H9 (cell line): ENCODE data around the gene CPNE7. TPM values are rescaled to one million over a fixed set of nuclear protein-coding genes. Genes with fewer than 3 reads are reported as not detected.

Source experiments
- DNase-seq: peaks from one replicate; pipeline ENCODE4 v3.0.0-alpha.2; 2017
- H2AFZ ChIP-seq: one replicate; pipeline ENCODE4 v1.6.1; 2013; ENCODE audit warnings: mild to moderate bottlenecking, low read length, control low read depth, moderate library complexity
- H2AK5ac ChIP-seq: 2 replicates; pipeline ENCODE4 v1.6.1; 2013; ENCODE audit warnings: low read length, control low read depth, mixed read lengths; ENCODE audit not compliant: insufficient read length
- H2BK120ac ChIP-seq: one replicate; pipeline ENCODE4 v1.6.1; 2013; ENCODE audit warnings: low read depth, mild to moderate bottlenecking, low read length, control low read depth, inconsistent platforms; ENCODE audit not compliant: poor library complexity, severe bottlenecking
- H2BK12ac ChIP-seq: 2 replicates; pipeline ENCODE4 v1.6.1; 2013; ENCODE audit warnings: low read length, control low read depth, mixed read lengths, low read depth; ENCODE audit not compliant: insufficient read length
- H2BK15ac ChIP-seq: 2 replicates; pipeline ENCODE4 v1.6.1; 2013; ENCODE audit warnings: low read depth, low read length, control low read depth
- H2BK20ac ChIP-seq: one replicate; pipeline ENCODE4 v1.6.1; 2013; ENCODE audit warnings: low read depth, mild to moderate bottlenecking, low read length, control low read depth, inconsistent platforms; ENCODE audit not compliant: poor library complexity, severe bottlenecking
- H2BK5ac ChIP-seq: 2 replicates; pipeline ENCODE4 v1.6.1; 2013; ENCODE audit warnings: low read length, control low read depth, mixed read lengths; ENCODE audit not compliant: insufficient read length
- H3K14ac ChIP-seq: 2 replicates; pipeline ENCODE4 v1.6.1; 2013; ENCODE audit warnings: low read length, control low read depth; ENCODE audit not compliant: insufficient read depth
- H3K18ac ChIP-seq: 2 replicates; pipeline ENCODE4 v1.6.1; 2013; ENCODE audit warnings: low read depth, mild to moderate bottlenecking, mixed read lengths, low read length, control low read depth; ENCODE audit not compliant: insufficient read length
- H3K23ac ChIP-seq: 2 replicates; pipeline ENCODE4 v1.6.1; 2013; ENCODE audit warnings: low read length, control low read depth, mixed read lengths, low read depth; ENCODE audit not compliant: insufficient read length
- H3K23me2 ChIP-seq: 2 replicates; pipeline ENCODE4 v1.6.1; 2013; ENCODE audit warnings: low read depth, mild to moderate bottlenecking, mixed read lengths, low read length, control low read depth; ENCODE audit not compliant: insufficient read length, poor library complexity, severe bottlenecking
- H3K27ac ChIP-seq: 2 replicates; pipeline ENCODE4 v1.5.1; 2013; ENCODE audit warnings: low read length, control low read depth, mixed read lengths, low read depth; ENCODE audit not compliant: insufficient read length
- H3K27me3 ChIP-seq: 2 replicates; pipeline ENCODE4 v1.6.1; 2013; ENCODE audit warnings: low read length, control low read depth, inconsistent platforms; ENCODE audit not compliant: insufficient read depth
- H3K4ac ChIP-seq: 2 replicates; pipeline ENCODE4 v1.6.1; 2013; ENCODE audit warnings: low read depth, mild to moderate bottlenecking, control low read depth, inconsistent platforms, low read length, moderate library complexity
- H3K4me1 ChIP-seq: 2 replicates; pipeline ENCODE4 v1.6.1; 2013; ENCODE audit warnings: low read length, control low read depth, inconsistent platforms; ENCODE audit not compliant: insufficient read depth
- H3K4me2 ChIP-seq: 2 replicates; pipeline ENCODE4 v1.6.1; 2013; ENCODE audit warnings: low read length, control low read depth, mixed read lengths; ENCODE audit not compliant: insufficient read length, insufficient read depth
- H3K56ac ChIP-seq: 2 replicates; pipeline ENCODE4 v1.6.1; 2013; ENCODE audit warnings: low read depth, mild to moderate bottlenecking, mixed read lengths, low read length, control low read depth; ENCODE audit not compliant: insufficient read length
- H3K79me1 ChIP-seq: 2 replicates; pipeline ENCODE4 v1.6.1; 2013; ENCODE audit warnings: low read depth, mild to moderate bottlenecking, moderate library complexity, low read length, control low read depth, inconsistent platforms; ENCODE audit not compliant: insufficient read depth, poor library complexity, severe bottlenecking
- H3K79me2 ChIP-seq: 2 replicates; pipeline ENCODE4 v1.6.1; 2013; ENCODE audit warnings: low read length, control low read depth, inconsistent platforms; ENCODE audit not compliant: insufficient read depth
- H3K9ac ChIP-seq: 2 replicates; pipeline ENCODE4 v1.6.1; 2013; ENCODE audit warnings: low read length, control low read depth, mixed read lengths; ENCODE audit not compliant: insufficient read length; ENCODE audit errors: extremely low read depth
- H3K9me3 ChIP-seq: one replicate; pipeline ENCODE4 v1.6.1; 2013; ENCODE audit warnings: low read depth, low read length, inconsistent platforms; ENCODE audit not compliant: control insufficient read depth
- H3T11ph ChIP-seq: one replicate; pipeline ENCODE4 v1.6.1; 2013; ENCODE audit warnings: mild to moderate bottlenecking, low read length, control low read depth, inconsistent platforms
- H4K20me1 ChIP-seq: one replicate; pipeline ENCODE4 v1.6.1; 2013; ENCODE audit not compliant: control insufficient read depth, insufficient read length, insufficient read depth
- H4K5ac ChIP-seq: 2 replicates; pipeline ENCODE4 v1.6.1; 2013; ENCODE audit warnings: low read depth, mild to moderate bottlenecking, mixed read lengths, low read length, control low read depth; ENCODE audit not compliant: insufficient read length
- H4K8ac ChIP-seq: replicated peaks from 2 replicates; pipeline ENCODE4 v1.6.1; 2013; ENCODE audit warnings: low read length, control low read depth, mixed read lengths, low read depth; ENCODE audit not compliant: insufficient read length
- H4K91ac ChIP-seq: 2 replicates; pipeline ENCODE4 v1.6.1; 2013; ENCODE audit warnings: low read depth, mild to moderate bottlenecking, moderate library complexity, mixed read lengths, low read length, control low read depth; ENCODE audit not compliant: insufficient read length
- H3K27ac Mint-ChIP-seq, 3 experiments: 2 replicates in 2 of 3; 3 replicates in 1 of 3; pipeline ENCODE4 v1.8.0; 2020 to 2021; ENCODE audit warnings: mixed read lengths in 3 of 3, mild to moderate bottlenecking in 1 of 3, moderate library complexity in 1 of 3
- H3K27me3 Mint-ChIP-seq: 2 replicates; pipeline ENCODE4 v1.8.0; 2021; ENCODE audit warnings: low read depth, mild to moderate bottlenecking, moderate library complexity, mixed read lengths
- H3K36me3 Mint-ChIP-seq, 3 experiments: 2 replicates in 2 of 3; 3 replicates in 1 of 3; pipeline ENCODE4 v1.8.0; 2020 to 2021; ENCODE audit warnings: low read depth in 3 of 3, mixed read lengths in 3 of 3; ENCODE audit not compliant: insufficient read depth in 1 of 3
- H3K4me1 Mint-ChIP-seq, 2 experiments: 2 replicates each; pipeline ENCODE4 v1.8.0; 2020; ENCODE audit warnings: mixed read lengths in 2 of 2
- H3K4me3 Mint-ChIP-seq, 2 experiments: 2 replicates in 1 of 2; 3 replicates in 1 of 2; pipeline ENCODE4 v1.8.0; 2020 to 2021; ENCODE audit warnings: mild to moderate bottlenecking in 2 of 2, mixed read lengths in 2 of 2, moderate library complexity in 1 of 2
- H3K9me3 Mint-ChIP-seq, 2 experiments: 2 replicates in 1 of 2; 3 replicates in 1 of 2; pipeline ENCODE4 v1.8.0; 2020; ENCODE audit warnings: mild to moderate bottlenecking in 2 of 2, mixed read lengths in 2 of 2, moderate library complexity in 1 of 2
- WGBS: extraction: QIAGEN DNeasy Blood & Tissue Kit; methylation state at CpG from one replicate; pipeline ENCODE4 v1.1.7; 2013; ENCODE audit warnings: missing lambda C conversion rate, low lambda C conversion rate, mixed read lengths; ENCODE audit not compliant: insufficient read length; ENCODE audit errors: extremely low coverage; 5-methylcytosine and 5-hydroxymethylcytosine counted together
- total RNA-seq: library from RNA; stranded (reverse); gene quantifications from 2 replicates; pipeline ENCODE4 v1.2.1, GENCODE V29; 2021
- TF ChIP-seq, protein P1 (sequence below): fragments of 200-600 bp; sonication (generic); conservative IDR thresholded peaks from 3 replicates; pipeline ENCODE4 v1.8.0; 2021; ENCODE audit warnings: antibody characterized with exemption, mild to moderate bottlenecking

The CPNE7 gene
- total RNA-seq, 1 experiment from 2014 or later, result 23.4 TPM

DNA sequence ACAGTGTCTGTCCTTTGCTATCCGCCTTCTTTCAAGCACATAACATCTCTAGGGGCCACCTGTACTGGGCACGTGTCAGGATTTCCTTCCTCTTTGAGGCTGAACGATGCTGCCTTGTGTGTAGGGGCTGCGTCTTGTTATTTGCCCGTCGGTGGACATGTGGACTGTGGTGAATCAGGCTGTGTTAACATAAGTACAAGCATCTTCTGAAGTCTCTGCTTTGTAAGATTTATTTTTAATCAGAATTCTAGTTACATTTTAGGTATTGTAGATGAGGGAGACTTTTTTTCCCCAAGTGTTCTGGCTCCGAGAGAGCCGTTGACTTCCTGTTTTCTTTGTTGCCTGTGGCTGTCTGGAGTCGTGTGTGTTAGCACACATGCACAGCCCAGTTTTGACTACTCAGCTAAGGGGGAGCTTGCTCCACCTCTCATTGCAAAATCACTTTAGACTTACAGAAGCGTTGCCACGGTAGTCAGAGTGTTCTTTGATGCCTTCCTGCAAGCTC is 41.3 kb upstream of the CPNE7 start:
- no peak overlapping the region; a peak in 1 of 7 replicates for H3K27ac Mint-ChIP-seq
- TF ChIP-seq, protein P1, sequence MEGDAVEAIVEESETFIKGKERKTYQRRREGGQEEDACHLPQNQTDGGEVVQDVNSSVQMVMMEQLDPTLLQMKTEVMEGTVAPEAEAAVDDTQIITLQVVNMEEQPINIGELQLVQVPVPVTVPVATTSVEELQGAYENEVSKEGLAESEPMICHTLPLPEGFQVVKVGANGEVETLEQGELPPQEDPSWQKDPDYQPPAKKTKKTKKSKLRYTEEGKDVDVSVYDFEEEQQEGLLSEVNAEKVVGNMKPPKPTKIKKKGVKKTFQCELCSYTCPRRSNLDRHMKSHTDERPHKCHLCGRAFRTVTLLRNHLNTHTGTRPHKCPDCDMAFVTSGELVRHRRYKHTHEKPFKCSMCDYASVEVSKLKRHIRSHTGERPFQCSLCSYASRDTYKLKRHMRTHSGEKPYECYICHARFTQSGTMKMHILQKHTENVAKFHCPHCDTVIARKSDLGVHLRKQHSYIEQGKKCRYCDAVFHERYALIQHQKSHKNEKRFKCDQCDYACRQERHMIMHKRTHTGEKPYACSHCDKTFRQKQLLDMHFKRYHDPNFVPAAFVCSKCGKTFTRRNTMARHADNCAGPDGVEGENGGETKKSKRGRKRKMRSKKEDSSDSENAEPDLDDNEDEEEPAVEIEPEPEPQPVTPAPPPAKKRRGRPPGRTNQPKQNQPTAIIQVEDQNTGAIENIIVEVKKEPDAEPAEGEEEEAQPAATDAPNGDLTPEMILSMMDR, result no peak

More for the DNA sequence above, 41.3 kb upstream of the CPNE7 start:
- no peaks in the 10 kb centered on the region for H3K23me2 ChIP-seq
- H4K8ac ChIP-seq, result no peak overlapping the region
- no peak overlapping the region for H3K4ac ChIP-seq
- no CpG with 5 or more reads among the region's 11 CpGs for WGBS
- H2BK12ac ChIP-seq, result no peak overlapping the region
- no peak overlapping the region for H2BK120ac ChIP-seq
- no peak overlapping the region for H3K18ac ChIP-seq
- H4K20me1 ChIP-seq, result no peaks in the 10 kb centered on the region
- no peak overlapping the region for H2BK5ac ChIP-seq
- no peaks in the 10 kb centered on the region for H3K79me2 ChIP-seq
- H3K9me3 ChIP-seq, result no peaks in the 10 kb centered on the region
- no peak overlapping the region for H4K5ac ChIP-seq
- no peak overlapping the region for H3K4me2 ChIP-seq
- H3K27ac ChIP-seq, result no peak overlapping the region
- H3K4me1 ChIP-seq, result no peaks in the 10 kb centered on the region
- H3K27me3 ChIP-seq, result no peaks in the 10 kb centered on the region
- H3K9ac ChIP-seq, result no peak overlapping the region
- no peak overlapping the region for H3K14ac ChIP-seq
- Mint-ChIP-seq H3K36me3 (peaks cover 35 to 77% (median 75%) of the 10 kb centered on the region in 3 experiments), H3K4me3 (no peak overlapping the region), H3K4me1 (no peaks in the 10 kb centered on the region), H3K27me3 (no peaks in the 10 kb centered on the region), H3K9me3 (no peaks in the 10 kb centered on the region)
- no peak overlapping the region for H3T11ph ChIP-seq
- H2BK20ac ChIP-seq, result no peak overlapping the region
- no peak overlapping the region for H2BK15ac ChIP-seq
- H3K79me1 ChIP-seq, result no peaks in the 10 kb centered on the region
- H2AK5ac ChIP-seq, result no peak overlapping the region
- H3K56ac ChIP-seq, result no peak overlapping the region
- no peak overlapping the region for H2AFZ ChIP-seq
- DNase-seq, result no peak
- no peak overlapping the region for H3K23ac ChIP-seq
- H4K91ac ChIP-seq, result no peak overlapping the region
